ENCODE results near the gene CCDC178. TPM values are rescaled to one million over a fixed set of nuclear protein-coding genes. Genes with fewer than 3 reads are reported as not detected.

CCDC178 gene
- total and polyA plus RNA-seq, 2 donors (not counting 3 experiments of a cell fraction or from before 2014, with no cell fraction given), result 0.80 to 1.6 TPM

- Histone ChIP-seq H3K36me3 (ENCODE audit: control insufficient read depth in 2 of 2, extremely low read depth in 1 of 2, insufficient read depth in 2 of 2, low read length in 2 of 2) (no peaks in the 10 kb centered on the region), H3K9ac (replicated peaks; ENCODE audit: extremely low read depth, insufficient read depth, low read length) (no peak overlapping the region), H2AFZ (ENCODE audit: low read depth, low read length) (no peak overlapping the region), H3K27me3 (ENCODE audit: control insufficient read depth in 2 of 2, insufficient read depth in 2 of 2, low read length in 2 of 2) (no peaks in the 10 kb centered on the region), H3K9me1 (replicated peaks; ENCODE audit: control insufficient read depth, extremely low read depth, insufficient read depth, low read length) (no peaks in the 10 kb centered on the region), H3K79me2 (ENCODE audit: control insufficient read depth, insufficient read depth, low read length) (no peaks in the 10 kb centered on the region), H3K4me1 (ENCODE audit: control insufficient read depth, extremely low read depth, insufficient read depth, low read length) (no peaks in the 10 kb centered on the region), H3K27ac (ENCODE audit: insufficient read depth, low read depth, low read length) (no peak overlapping the region), H3K9me3 (replicated peaks; ENCODE audit: control insufficient read depth, insufficient read depth, low read length) (no peaks in the 10 kb centered on the region), H4K20me1 (replicated peaks; ENCODE audit: control insufficient read depth, extremely low read depth, insufficient read depth, low read length) (no peaks in the 10 kb centered on the region), H3K4me2 (ENCODE audit: insufficient read depth, low read length) (no peak overlapping the region), H3K4me3 (replicated peaks in 1 of 3; ENCODE audit: insufficient read depth in 1 of 3, low read depth in 1 of 3, low read length in 3 of 3) (no peak overlapping the region)
- intact Hi-C loops (cut with micrococcal nuclease), result no loop called here
- ChIA-PET POLR2A (no interaction called here), CTCF (no interaction called here)
- DNase-seq (ENCODE audit: low read depth, low spot score), result no peak
- no TSS peak for BruUV-seq (replicated peaks)
- dilution Hi-C loops (cut with MboI; ENCODE audit: extremely low pct_ligation_motif_present, low sequenced_read_pairs), result no loop called here
- no peak for FAIRE-seq
- TF ChIP-seq JUN (IDR thresholded peaks at IDR 0.05; ENCODE audit: borderline replicate concordance, insufficient read depth, insufficient read length, low read depth) (no peak), GATA2 (IDR thresholded peaks at IDR 0.05; ENCODE audit: insufficient read depth, insufficient read length, low read depth, low read length) (no peak), EZH2 (IDR thresholded peaks at IDR 0.05; ENCODE audit: borderline replicate concordance, low read depth, low read length, severe bottlenecking) (no peak), MYC (IDR thresholded peaks at IDR 0.05; ENCODE audit: low read depth, low read length) (no peak), MAX (IDR thresholded peaks at IDR 0.05; ENCODE audit: insufficient read depth, insufficient read length) (no peak), POLR2A (IDR thresholded peaks at IDR 0.05; ENCODE audit: low read depth, low read length) (no peak), FOS (IDR thresholded peaks at IDR 0.05; ENCODE audit: borderline replicate concordance, insufficient read depth, low read length) (no peak), POLR2AphosphoS5 (IDR thresholded peaks at IDR 0.05; ENCODE audit: insufficient read depth, low read depth, low read length) (no peak)
- TF ChIP-seq, protein P1, sequence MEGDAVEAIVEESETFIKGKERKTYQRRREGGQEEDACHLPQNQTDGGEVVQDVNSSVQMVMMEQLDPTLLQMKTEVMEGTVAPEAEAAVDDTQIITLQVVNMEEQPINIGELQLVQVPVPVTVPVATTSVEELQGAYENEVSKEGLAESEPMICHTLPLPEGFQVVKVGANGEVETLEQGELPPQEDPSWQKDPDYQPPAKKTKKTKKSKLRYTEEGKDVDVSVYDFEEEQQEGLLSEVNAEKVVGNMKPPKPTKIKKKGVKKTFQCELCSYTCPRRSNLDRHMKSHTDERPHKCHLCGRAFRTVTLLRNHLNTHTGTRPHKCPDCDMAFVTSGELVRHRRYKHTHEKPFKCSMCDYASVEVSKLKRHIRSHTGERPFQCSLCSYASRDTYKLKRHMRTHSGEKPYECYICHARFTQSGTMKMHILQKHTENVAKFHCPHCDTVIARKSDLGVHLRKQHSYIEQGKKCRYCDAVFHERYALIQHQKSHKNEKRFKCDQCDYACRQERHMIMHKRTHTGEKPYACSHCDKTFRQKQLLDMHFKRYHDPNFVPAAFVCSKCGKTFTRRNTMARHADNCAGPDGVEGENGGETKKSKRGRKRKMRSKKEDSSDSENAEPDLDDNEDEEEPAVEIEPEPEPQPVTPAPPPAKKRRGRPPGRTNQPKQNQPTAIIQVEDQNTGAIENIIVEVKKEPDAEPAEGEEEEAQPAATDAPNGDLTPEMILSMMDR (IDR thresholded peaks at IDR 0.05; ENCODE audit: extremely low read depth in 1 of 2, insufficient read depth in 1 of 2, low read depth in 1 of 2, low read length in 2 of 2), result no peak
Observed at GRCh38 chr18:33288082-33288716, 152.3 kb downstream of the CCDC178 start.
